Measurements from ENCODE around the gene CCDC137. TPM values are rescaled to one million over a fixed set of nuclear protein-coding genes. Genes with fewer than 3 reads are reported as not detected.

Gene CCDC137
- total and polyA plus RNA-seq, 2 of the 13 experiments (the other 11 are each of a cell fraction or from before 2014, with no cell fraction given) = 14.6 to 39.1 TPM

DNA sequence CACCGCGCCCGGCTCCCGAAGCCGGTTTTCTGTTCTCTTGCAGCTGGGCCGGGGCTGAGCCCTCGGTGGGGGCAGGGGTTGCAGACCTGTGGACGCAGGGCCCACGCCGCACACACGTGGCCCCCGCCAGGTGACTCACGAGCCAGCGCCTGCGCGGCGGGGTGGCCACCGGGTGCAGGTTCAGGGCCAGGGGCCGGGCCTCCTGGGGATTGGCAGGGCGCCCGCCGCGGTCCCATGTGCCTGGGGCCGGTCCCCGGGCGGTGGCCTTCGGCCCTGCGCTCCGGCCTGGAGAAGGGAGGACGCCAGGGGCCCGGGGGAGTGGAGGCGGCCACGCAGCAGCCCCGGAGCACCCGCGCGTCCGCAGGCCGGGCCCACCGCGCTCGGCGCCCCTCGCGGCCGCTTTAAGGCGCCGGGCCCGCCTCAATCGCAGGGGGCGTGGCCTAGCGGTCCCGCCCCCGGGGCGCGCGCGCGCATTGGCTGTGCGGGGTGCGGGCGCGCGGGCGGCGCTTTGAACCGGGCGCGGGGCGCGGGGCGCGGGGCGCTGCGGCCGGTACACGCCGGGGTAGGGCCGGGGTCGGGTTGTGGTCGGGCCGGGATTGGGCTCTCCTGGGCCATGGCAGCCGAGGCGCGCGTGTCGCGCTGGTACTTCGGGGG, 45.4 kb downstream of the CCDC137 start, which contains the start of gene SLC25A10 (continued):
- TF ChIP-seq ZNF354B (CRISPR knock-in tag; IDR thresholded peaks at IDR 0.05) (peak; percentile 90; the same call in 1 of the 2 replicates), BRD4 (CRISPR knock-in tag; IDR thresholded peaks at IDR 0.05) (no peak; the same call in 1 of the 2 replicates), ZNF180 (CRISPR knock-in tag; IDR thresholded peaks at IDR 0.05; ENCODE audit: borderline replicate concordance, low read depth) (peak; percentile 93; the same call in 1 of the 2 replicates), ZNF761 (CRISPR knock-in tag; conservative IDR thresholded peaks at IDR 0.05) (peak; percentile 78; the same call in 1 of the 2 replicates), ZNF616 (CRISPR knock-in tag; IDR thresholded peaks at IDR 0.05; ENCODE audit: low read depth) (peak; percentile 98), STAT5B (CRISPR knock-in tag; IDR thresholded peaks at IDR 0.05) (peak; percentile 91), SALL2 (CRISPR knock-in tag; IDR thresholded peaks at IDR 0.05) (peak; percentile 99), FOSL1 (CRISPR knock-in tag; IDR thresholded peaks at IDR 0.05; ENCODE audit: borderline replicate concordance) (peak; percentile 82), IRX3 (CRISPR knock-in tag; IDR thresholded peaks at IDR 0.05; ENCODE audit: borderline replicate concordance, low read depth) (peak; percentile 99), ZSCAN30 (CRISPR knock-in tag; IDR thresholded peaks at IDR 0.05) (0 out of 2 replicates have a peak, but pooled peaks have one; percentile 85), BCL6 (CRISPR knock-in tag; IDR thresholded peaks at IDR 0.05) (peak; percentile 82), TAF1 (CRISPR knock-in tag; IDR thresholded peaks at IDR 0.05) (peak; percentile 65; the same call in 1 of the 2 replicates), ZNF670 (CRISPR knock-in tag; IDR thresholded peaks at IDR 0.05; ENCODE audit: borderline replicate concordance) (peak; percentile 98; the same call in 1 of the 2 replicates), SMARCC2 (IDR thresholded peaks at IDR 0.05) (no peak), ZNF660 (CRISPR knock-in tag; IDR thresholded peaks at IDR 0.05; ENCODE audit: borderline replicate concordance, low read depth) (peak; percentile 88; the same call in 1 of the 2 replicates), ZNF724P (CRISPR knock-in tag; IDR thresholded peaks at IDR 0.05; ENCODE audit: borderline replicate concordance) (peak; percentile 95), ZNF451 (CRISPR knock-in tag; IDR thresholded peaks at IDR 0.05) (peak; percentile 98)
- TF ChIP-seq, protein P1, sequence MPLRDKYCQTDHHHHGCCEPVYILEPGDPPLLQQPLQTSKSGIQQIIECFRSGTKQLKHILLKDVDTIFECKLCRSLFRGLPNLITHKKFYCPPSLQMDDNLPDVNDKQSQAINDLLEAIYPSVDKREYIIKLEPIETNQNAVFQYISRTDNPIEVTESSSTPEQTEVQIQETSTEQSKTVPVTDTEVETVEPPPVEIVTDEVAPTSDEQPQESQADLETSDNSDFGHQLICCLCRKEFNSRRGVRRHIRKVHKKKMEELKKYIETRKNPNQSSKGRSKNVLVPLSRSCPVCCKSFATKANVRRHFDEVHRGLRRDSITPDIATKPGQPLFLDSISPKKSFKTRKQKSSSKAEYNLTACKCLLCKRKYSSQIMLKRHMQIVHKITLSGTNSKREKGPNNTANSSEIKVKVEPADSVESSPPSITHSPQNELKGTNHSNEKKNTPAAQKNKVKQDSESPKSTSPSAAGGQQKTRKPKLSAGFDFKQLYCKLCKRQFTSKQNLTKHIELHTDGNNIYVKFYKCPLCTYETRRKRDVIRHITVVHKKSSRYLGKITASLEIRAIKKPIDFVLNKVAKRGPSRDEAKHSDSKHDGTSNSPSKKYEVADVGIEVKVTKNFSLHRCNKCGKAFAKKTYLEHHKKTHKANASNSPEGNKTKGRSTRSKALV (CRISPR knock-in tag; IDR thresholded peaks at IDR 0.05) = peak; percentile 93
- TF ChIP-seq, protein P2, sequence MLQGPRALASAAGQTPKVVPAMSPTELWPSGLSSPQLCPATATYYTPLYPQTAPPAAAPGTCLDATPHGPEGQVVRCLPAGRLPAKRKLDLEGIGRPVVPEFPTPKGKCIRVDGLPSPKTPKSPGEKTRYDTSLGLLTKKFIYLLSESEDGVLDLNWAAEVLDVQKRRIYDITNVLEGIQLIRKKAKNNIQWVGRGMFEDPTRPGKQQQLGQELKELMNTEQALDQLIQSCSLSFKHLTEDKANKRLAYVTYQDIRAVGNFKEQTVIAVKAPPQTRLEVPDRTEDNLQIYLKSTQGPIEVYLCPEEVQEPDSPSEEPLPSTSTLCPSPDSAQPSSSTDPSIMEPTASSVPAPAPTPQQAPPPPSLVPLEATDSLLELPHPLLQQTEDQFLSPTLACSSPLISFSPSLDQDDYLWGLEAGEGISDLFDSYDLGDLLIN (CRISPR knock-in tag; IDR thresholded peaks at IDR 0.05; ENCODE audit: borderline replicate concordance) = peak; percentile 95
- TF ChIP-seq, protein P3, sequence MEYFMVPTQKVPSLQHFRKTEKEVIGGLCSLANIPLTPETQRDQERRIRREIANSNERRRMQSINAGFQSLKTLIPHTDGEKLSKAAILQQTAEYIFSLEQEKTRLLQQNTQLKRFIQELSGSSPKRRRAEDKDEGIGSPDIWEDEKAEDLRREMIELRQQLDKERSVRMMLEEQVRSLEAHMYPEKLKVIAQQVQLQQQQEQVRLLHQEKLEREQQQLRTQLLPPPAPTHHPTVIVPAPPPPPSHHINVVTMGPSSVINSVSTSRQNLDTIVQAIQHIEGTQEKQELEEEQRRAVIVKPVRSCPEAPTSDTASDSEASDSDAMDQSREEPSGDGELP (IDR thresholded peaks at IDR 0.05; ENCODE audit: borderline replicate concordance, low read depth) = peak; percentile 97
- TF ChIP-seq, protein P4, sequence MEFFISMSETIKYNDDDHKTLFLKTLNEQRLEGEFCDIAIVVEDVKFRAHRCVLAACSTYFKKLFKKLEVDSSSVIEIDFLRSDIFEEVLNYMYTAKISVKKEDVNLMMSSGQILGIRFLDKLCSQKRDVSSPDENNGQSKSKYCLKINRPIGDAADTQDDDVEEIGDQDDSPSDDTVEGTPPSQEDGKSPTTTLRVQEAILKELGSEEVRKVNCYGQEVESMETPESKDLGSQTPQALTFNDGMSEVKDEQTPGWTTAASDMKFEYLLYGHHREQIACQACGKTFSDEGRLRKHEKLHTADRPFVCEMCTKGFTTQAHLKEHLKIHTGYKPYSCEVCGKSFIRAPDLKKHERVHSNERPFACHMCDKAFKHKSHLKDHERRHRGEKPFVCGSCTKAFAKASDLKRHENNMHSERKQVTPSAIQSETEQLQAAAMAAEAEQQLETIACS (CRISPR knock-in tag; IDR thresholded peaks at IDR 0.05) = peak; percentile 82
- TF ChIP-seq, protein P5, sequence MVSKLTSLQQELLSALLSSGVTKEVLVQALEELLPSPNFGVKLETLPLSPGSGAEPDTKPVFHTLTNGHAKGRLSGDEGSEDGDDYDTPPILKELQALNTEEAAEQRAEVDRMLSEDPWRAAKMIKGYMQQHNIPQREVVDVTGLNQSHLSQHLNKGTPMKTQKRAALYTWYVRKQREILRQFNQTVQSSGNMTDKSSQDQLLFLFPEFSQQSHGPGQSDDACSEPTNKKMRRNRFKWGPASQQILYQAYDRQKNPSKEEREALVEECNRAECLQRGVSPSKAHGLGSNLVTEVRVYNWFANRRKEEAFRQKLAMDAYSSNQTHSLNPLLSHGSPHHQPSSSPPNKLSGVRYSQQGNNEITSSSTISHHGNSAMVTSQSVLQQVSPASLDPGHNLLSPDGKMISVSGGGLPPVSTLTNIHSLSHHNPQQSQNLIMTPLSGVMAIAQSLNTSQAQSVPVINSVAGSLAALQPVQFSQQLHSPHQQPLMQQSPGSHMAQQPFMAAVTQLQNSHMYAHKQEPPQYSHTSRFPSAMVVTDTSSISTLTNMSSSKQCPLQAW (CRISPR knock-in tag; IDR thresholded peaks at IDR 0.05) = peak; percentile 80
